ENCODE measurements around the gene LRRC37B.
"Not testable (repeated sequence)": the region's sequence is repeated elsewhere in the genome, so short reads cannot be mapped to it uniquely, and the experiment has no call there.

The LRRC37B gene

DNA sequence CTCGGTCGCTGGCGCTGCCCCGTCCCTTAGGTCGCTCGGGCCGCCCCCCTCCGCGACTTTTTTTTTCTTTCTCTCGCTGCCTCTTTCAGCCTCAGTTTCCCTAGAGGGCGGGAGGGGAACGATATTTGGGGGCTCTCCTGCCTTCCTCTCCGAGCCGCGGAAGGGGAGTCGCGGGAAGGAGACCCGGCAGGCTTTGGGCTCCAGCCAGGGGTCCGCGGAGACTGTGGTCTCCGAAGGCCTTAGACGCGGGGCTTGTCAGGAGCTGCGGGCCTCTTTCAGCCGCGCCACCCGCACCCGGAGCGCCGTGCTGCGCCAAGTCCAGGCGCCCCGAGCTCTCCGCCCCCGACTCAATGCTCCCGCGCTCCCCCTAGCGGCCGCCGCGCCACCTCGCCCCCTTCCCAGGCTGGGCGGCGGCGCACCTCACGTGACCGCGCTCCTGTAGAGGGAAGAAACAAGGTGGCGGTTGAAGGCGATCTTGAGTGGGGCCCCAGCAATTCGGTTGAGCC, at the start of gene LRRC37B:
LRRC37B (plus strand) TSS at position 427 of the 506 bp plus-strand sequence. CDS start 14,010 bp downstream, outside the sequence.
- DNase-seq (ENCODE audit: low read depth): peak; percentile 91

DNA sequence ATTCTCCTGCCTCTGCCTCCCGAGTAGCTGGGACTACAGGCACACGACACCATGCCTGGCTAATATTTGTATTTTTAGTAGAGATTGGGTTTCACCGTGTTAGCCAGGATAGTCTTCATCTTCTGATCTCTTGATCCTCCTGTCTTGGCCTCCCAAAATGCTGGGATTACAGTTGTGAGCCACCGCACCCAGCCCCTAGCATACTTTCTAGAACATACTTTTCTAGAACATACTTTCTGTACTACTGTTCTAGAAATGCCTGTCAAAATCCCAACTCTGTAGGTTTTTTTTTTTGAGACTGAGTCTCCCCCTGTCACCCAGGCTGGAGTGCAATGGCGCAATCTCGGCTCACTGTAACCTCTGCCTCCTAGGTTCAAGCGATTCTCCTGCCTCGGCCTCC, 43.1 kb upstream of the LRRC37B start:
- DNase-seq (ENCODE audit: low read depth): not testable (repeated sequence)

DNA sequence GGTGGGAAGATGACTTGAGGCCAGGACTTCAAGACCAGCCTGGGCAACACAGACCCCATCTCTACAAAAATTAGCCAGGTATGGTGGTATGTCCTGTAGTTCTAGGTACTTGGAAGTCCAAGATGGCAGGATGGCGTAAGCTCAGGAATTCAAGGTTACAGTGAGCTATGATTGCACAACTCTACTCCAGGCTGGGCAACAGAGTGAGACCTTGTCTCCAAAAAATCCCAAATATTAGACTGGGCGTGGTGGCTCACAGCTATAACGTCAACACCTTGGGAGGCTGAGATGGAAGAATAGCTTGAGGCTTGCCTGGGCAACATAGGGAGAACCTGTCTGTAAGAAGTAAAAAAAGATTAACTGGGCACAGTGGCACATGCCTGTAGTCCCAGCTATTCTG, 39.5 kb upstream of the LRRC37B start:
- DNase-seq (ENCODE audit: low read depth): no peak

DNA sequence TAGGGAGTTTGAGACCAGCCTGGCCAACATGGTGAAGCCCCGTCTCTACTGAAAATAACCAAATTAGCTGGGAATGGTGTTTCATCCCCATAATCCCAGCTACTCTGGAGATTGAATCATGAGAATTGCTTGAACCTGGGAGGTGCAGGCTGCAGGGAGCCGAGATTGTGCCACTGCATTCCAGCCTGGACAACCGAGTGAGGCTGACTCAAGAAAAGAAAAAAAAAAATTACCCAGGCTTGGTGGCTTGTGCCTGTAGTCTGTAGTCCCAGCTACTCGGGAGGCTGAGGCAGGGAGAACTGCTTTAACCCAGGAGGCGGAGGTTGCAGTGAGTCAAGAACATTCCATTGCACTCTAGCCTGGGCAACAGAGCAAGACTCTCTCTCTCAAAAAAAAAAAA, 36.8 kb upstream of the LRRC37B start:
- DNase-seq (ENCODE audit: low read depth): not testable (repeated sequence)

DNA sequence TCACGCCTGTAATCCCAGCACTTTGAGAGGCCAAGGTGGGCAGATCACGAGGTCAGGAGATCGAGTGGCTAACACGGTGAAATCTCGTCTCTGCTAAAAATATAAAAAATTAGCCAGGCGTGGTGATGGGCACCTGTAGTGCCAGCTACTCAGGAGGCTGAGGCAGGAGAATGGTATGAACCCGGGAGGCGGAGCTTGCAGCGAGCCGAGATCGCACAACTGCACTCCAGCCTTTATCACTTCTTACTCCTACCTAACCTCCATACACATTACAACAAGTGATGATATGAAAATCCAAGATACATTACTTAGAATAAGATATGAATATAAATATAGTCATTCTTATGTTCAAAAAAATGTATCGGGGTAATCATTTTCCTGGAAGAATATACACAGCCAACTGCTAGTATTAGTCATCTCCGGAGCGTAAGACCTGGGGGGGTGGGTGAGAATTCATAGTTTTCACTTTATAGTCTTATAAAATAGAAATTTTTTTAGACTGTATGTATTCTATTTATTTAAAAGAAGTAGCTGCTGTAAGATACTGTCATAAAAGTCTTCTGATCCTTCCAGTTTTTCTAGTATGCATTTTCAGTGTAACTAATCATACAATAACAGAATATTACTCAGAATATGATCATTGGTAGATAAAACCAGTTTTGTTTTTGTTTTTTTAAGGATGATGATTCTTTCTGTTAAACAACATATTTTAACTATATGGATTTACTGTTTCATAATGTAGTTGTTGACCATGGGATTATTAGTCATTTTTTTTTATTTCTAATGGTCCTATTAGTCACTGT, 32.7 kb upstream of the LRRC37B start:
- DNase-seq (ENCODE audit: low read depth): not testable (repeated sequence)

DNA sequence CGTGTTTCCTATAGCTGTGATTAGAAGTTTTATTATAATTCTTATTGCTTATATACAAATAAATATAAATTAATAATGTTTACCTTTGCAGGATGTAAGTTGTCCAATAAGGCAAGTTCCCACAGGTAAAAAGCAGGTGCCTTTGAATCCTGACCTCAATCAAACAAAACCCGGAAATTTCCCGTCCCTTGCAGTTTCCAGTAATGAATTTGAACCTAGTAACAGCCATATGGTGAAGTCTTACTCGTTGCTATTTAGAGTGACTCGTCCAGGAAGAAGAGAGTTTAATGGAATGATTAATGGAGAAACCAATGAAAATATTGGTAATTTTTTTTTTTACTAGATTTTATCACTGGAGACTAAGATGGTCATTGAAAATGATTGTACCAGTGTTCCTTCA, 31.8 kb upstream of the LRRC37B start:
- not testable (repeated sequence) for DNase-seq (ENCODE audit: low read depth)

DNA sequence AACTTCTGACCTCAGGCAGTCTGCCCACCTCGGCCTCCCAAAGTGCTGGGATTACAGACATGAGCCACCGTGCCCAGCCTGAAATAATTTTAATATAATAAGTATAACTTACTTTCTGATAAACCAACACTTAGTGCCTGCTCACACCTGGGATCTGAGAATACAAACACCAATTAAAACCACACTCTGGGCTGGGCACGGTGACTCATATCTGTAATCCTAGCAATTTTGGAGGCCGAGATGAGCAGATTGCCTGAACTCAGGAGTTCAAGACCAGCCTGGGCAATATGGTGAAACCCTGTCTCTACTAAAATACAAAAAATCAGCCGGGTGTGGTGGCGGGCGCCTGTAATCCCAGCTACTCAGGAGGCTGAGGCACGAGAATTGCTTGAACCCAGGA, 15.4 kb upstream of the LRRC37B start:
- DNase-seq (ENCODE audit: low read depth): not testable (repeated sequence)

DNA sequence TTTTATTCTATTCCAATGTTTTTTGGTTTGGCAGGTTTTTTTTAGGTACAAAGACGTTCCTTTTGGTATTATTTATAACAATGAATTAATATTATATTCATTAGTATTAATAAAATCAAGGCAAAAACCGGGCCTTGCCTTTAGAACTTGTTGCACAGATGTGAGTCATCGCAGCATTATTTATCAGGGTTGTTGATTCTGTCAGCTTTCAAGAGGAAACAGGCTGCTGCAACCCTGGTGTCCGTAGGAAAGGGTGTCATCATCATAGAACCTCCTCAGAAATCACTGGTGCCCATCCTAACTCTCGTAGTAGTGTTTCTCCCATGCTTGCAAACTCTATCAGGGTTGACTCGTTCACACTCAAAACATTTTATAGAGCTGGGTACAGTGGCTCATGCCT, 10.2 kb upstream of the LRRC37B start:
- no peak for DNase-seq (ENCODE audit: low read depth)

DNA sequence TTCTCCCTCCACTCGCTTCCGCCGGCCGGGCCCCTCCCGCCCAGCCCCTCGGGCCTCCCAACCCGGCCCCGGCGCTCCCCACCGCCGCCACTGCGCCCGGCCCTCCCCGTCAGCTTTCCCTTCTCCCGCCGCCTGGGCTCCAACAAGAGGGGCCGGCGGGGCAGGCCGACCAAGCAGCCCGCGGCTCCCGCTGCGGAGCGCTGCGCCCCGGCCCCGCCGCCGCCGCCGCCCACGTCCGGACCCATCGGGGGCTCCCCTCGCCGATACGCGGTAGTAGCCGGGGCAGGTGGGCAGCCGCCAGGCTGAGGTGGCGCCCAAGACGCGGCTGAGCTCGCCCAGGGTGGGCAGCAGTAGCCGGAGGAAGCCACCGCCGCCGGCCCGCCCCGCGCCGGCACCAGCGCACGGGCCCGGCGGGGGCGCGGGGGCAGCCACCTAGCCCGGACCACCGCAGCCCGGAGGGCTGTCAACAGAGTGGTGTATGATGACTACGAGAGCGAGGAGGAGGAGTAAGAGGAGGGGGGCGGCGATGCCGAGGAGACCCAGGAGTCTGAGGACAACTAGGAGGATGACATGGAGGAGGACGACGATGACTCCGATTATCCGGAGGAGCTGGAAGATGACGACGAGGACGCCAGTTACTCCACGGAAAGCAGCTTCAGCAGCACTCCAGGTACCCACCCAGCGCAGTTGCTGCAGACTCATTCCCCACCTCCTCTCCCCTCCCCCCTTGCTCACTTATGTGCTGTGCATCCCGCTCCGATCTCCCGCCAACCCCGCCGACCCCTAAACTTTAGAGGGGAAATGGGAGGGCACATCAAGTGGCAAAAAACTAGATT, 498 bp downstream of the LRRC37B start:
- DNase-seq (ENCODE audit: low read depth): peak; percentile 22

DNA sequence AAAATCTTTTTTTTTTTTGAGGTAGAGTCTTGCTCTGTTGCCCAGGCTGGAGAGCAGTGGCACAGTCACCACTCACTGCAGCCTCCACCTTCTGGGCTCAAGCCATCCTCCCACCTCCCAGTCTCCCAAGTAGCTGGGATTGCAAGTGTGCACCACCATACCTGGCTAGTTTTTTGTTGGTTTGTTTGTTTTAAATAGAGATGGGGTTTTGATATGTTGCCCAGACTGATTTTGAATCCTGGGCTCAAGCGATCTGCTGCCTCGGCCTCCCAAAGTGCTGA, 2.0 kb downstream of the LRRC37B start:
- no peak for DNase-seq (ENCODE audit: low read depth)

DNA sequence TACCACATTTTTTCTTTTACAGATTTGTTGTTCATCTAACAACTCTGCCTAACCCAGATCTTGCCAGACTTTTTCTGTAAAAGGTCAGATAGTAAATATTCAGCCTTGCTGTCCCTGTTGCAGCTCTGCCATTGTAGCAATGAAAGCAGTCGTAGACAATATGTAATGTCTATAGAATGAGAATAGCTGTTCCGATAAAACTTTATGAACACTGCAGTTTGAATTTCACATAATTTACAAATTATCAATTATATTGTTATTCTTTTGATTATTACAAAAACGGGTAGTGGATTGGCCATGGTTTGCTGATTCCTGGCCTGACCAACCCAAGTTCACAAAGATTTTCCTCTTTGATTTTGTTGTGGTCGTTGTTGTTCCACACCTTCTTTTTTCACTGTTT, 2.9 kb downstream of the LRRC37B start:
- DNase-seq (ENCODE audit: low read depth): no peak

DNA sequence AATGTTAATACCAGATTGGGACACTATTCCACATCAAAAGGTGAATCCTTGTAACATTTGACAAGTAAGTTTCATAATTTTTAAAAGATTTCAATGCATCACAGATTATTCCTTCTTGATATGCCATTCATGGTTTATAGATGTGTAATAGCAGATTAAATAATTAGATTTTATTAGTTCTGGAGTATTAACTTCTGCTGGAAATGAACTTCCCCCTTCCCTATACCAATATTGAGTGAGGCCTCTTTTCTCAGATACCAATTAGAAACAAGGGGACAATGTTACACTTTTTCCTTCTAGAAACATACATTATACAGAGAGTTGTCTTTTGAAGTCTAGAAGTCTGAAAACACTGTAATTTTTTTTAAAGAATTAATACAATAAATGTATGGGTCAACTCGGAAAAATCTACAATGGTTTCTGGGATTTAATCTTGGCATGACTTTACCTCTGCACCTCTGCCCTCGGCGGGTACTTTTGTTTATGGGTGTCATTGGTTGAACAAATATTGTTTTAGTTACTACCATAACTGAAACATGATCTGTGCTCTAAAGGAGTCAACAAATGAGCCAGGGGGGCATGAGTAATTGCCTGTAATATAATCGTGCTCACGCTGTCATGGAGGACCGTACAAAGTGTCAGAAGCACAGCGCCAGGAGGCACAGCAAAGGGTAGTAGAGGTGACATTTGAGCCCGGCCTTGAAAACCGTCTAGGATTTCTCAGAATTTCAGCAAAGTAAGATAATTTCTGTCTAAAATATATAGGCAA, 8.2 kb downstream of the LRRC37B start:
- DNase-seq (ENCODE audit: low read depth): no peak

DNA sequence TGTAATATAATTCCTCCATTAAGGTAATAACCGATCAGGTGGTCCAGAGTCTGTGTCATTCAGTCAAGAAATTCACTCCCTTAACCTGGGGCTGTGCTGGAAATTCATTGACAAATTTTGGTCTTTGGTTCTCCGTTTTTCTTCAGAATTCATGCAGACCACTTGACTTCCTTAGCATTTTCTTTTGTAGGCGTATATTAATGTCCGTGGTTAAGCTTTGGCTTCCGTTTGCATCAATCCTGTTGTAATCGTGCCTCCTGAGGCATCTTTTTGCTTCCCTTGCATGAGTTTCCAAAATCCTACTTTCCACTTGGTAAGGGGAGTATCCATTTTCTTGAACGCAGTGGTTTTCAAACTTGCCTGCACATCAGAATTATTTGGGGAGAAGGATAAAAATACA, 9.0 kb downstream of the LRRC37B start:
- DNase-seq (ENCODE audit: low read depth): no peak

DNA sequence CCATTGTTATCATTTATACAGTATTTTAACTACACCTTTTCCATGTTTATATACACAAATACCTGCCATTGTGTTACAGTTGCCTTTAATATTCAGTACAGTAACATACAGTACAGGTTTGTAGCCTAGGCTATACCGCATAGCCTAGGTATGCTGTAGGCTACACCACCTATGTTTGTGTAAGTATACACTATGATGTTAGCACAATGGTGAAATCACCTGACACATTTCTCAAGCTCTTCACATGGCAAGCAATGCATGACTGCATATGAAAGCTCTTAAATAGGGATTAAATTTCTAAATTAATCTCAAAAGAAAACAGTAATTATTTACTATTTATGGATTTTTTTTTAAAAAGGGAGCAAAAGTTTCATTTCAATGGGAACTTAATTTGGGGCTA, 12.0 kb downstream of the LRRC37B start:
- DNase-seq (ENCODE audit: low read depth): no peak

DNA sequence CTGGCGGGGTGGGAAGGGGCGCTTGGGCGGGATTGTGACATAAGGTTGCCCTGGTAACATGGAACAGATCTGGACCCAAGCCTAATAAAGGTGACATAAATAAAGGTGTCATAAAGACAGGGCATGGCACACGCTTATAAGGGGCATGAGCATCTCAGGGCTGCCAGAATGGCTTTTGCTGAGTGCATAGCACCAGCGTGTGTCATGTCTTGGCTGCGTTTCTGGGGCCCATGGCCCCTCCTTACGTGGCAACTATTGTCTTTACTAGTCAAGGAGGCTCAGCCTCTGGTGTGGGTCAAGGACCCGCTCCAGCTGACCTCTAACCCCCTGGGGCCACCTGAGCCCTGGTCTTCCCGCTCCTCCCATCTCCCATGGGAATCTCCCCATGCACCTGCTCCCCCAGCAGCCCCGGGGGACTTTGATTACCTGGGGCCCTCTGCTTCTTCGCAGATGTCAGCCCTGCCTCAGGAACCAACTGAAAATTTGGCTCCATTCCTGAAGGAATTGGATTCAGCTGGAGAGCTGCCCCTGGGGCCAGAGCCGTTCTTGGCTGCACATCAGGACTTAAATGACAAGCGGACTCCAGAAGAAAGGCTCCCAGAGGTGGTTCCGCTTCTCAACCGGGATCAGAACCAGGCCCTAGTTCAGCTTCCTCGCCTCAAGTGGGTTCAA, 13.9 kb downstream of the LRRC37B start:
- no peak for DNase-seq (ENCODE audit: low read depth)

DNA sequence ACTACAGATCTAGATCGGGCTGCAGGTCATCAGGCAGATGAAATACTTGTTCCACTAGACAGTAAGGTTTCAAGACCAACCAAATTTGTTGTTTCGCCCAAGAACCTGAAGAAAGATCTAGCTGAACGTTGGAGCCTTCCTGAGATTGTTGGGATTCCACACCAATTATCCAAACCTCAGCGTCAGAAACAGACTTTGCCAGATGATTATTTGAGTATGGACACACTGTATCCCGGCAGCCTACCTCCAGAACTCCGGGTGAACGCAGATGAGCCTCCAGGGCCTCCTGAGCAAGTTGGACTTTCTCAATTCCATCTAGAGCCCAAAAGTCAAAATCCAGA, 14.4 kb downstream of the LRRC37B start:
- DNase-seq (ENCODE audit: low read depth): no peak

DNA sequence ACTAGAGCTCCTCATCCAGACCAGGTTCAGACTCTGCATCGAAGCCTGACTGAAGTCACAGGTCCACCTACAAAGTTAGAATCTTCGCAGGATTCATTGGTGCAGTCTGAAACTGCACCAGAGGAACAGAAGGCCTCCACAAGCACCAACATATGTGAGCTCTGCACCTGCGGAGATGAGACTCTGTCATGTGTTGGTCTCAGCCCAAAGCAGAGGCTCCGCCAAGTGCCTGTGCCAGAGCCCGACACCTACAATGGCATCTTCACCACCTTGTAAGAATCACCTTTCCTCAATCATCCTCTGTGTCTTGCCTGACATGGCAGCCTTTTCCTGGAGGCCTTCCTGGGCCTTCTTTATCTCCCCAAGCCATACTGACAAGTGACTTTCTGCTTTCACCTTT, 15.4 kb downstream of the LRRC37B start:
- DNase-seq (ENCODE audit: low read depth): not testable (repeated sequence)

DNA sequence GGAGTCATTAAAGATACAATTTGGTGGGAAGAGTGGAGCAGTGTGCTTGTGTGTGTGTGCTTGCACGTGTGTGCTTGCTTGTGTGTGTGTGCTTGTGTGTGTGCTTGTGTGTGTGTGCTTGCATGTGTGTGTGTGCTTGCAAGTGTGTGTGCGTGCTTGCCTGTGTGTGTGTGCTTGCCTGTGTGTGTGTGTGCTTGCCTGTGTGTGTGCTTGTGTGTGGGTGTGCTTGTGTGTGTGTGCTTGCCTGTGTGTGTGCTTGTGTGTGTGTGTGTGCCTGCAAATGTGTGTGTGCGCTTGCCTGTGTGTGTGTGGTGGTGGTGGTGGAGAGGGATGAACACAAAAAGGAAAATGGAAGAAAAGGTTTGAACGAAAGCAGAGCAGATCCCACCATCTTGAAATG, 20.1 kb downstream of the LRRC37B start:
- DNase-seq (ENCODE audit: low read depth): not testable (repeated sequence)

DNA sequence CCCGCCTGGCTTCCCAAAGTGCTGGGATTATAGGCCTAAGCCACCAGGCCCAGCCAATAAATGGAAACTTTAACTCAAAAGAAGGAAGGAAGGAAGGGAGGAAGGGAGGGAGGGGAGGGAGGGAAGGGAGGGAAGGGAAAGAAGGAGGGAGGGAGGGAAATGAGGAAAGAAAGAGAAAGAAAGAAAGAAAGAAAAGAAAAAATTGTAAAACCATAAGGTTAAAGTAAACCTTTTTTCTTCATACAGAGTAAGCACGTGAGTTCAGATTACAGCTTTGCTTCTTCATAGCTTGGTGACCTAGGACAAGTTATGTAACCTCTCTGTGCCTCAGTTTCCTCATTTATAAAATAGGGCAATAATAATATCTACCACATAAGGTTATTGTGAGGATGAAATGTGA, 26.0 kb downstream of the LRRC37B start:
- no peak for DNase-seq (ENCODE audit: low read depth)

DNA sequence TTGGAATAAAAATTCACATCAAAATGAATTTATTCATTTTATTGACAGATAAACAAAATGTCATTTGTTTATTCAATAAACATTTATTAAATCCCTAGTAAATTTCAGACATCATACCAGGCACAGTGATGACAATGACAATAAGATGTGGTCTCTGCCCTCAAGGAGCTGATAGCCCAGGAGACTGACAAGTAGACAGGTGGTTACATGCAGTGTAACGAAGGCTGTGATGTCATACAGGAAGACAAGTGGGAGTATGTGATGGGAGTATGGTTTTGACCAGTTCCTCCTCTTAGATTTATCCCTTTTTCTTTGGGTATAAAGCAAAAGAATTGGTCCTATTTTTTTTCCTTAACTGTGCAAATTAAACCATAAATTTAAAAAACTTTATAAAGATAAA, 26.6 kb downstream of the LRRC37B start:
- DNase-seq (ENCODE audit: low read depth): not testable (repeated sequence)

DNA sequence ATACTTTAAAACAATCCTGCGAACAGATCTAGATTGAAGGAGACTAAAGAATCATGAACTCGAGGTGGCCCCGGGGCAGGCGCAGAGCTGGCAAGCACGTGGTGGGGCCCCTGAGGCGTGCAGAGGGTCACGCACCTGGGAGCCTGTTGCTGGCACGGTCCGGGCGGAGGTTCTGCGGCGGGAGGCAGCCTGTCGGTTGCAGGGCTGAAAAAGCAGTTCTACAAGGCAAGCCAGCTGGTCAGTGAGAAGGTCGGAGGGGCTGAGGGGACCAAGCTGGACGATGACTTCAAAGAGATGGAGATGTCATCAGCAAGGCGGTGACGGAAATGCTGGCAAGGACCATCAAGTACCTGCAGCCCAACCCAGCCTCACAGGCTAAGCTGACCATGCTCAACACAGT, 33.1 kb downstream of the LRRC37B start:
- DNase-seq (ENCODE audit: low read depth): not testable (repeated sequence)

DNA sequence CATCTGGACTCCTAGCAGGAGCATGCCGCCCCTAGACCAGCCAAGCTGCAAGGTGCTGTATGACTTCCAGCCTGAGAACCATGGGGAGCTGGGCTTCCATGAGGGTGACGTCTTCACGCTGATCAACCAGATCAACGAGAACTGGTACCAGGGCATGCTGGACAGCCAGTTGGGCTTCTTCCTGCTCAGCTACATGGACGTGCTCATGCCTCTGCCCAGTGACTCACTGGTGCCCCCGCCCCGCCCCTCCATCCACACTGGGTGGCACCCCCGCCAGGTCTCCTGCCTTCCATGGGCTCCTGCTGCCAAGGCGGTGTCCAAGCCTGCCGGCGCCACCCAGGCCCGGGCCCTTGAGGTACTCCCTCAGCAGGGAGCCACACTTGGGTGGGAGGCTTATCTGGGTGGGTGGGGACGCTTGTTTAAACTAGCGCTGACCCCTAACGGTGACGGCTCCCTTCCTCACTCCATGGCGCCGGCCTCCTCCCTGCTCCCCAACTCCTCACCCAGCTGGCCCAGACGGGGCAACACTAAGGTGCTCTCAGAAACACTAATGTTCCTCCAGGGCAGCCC, 34.2 kb downstream of the LRRC37B start:
- DNase-seq (ENCODE audit: low read depth): not testable (repeated sequence)

Measured in activated T-cell treated with anti-CD3 and anti-CD28 coated beads for 48 hours (primary cell).